Esophagus muscularis mucosa (tissue), 4 donors: ENCODE data around the gene HSPB6. TPM values are rescaled to one million over a fixed set of nuclear protein-coding genes. Genes with fewer than 3 reads are reported as not detected.

ENCODE experiments used
- DNase-seq: peaks from one replicate; pipeline ENCODE4 v3.0.0-alpha.2; 2017; ENCODE audit errors: extremely low spot score
- H3K27ac ChIP-seq, 4 donors: fragments of 200-600 bp; sonication (generic); replicated peaks in 1 of 4; 1 replicate in 3 of 4; 2 replicates in 1 of 4; pipeline ENCODE4 v1.5.1; 2016 to 2019; ENCODE audit warnings: mild to moderate bottlenecking in 1 of 4
- H3K27me3 ChIP-seq, 4 donors: fragments of 200-600 bp; sonication (generic); one replicate each; pipeline versions ENCODE4 v1.5.1 to v1.6.0; 2016 to 2019
- H3K36me3 ChIP-seq, 4 donors: fragments of 200-600 bp; sonication (generic); one replicate each; pipeline ENCODE4 v1.5.1; 2016 to 2019
- H3K4me1 ChIP-seq, 4 donors: fragments of 200-600 bp; sonication (generic); one replicate each; pipeline ENCODE4 v1.5.1; 2016 to 2019
- H3K4me3 ChIP-seq, 4 donors: fragments of 200-600 bp; sonication (generic); 1 replicate in 2 of 4; 2 replicates in 2 of 4; pipeline ENCODE4 v1.5.1; 2016 to 2019; ENCODE audit warnings: mild to moderate bottlenecking in 4 of 4, moderate library complexity in 1 of 4
- H3K9me3 ChIP-seq, 4 donors: fragments of 200-600 bp; sonication (generic); 1 replicate in 3 of 4; 2 replicates in 1 of 4; pipeline ENCODE4 v1.5.1; 2016 to 2019
- EP300 ChIP-seq: sonication (generic); formaldehyde crosslinking; IDR thresholded peaks from one replicate; pipeline ENCODE4 v1.6.1; 2017; ENCODE audit warnings: antibody characterized with exemption
- POLR2A ChIP-seq: fragments of 450-650 bp; IDR thresholded peaks from one replicate; pipeline ENCODE4 v1.6.1; 2017; ENCODE audit warnings: antibody characterized with exemption, moderate library complexity, mild to moderate bottlenecking, low read depth
- POLR2AphosphoS5 ChIP-seq, 2 donors: sonication (generic); formaldehyde crosslinking; IDR thresholded peaks; one replicate each; pipeline ENCODE4 v1.6.1; 2017; ENCODE audit warnings: antibody characterized with exemption in 2 of 2
- WGBS: methylation state at CpG from one replicate; pipeline ENCODE4 v1.1.5; 2018; 5-methylcytosine and 5-hydroxymethylcytosine counted together
- intact Hi-C: fragments of 100-400 bp; cut with DNase I; formaldehyde crosslinking; loops from one replicate; pipeline ENCODE4 v1.15.1; 2023
- total RNA-seq, 4 donors: library from RNA; depleted of rRNA; stranded (reverse); fragments of >200 nt; gene quantifications; one replicate each; pipeline versions ENCODE4 v1.1.0 to v1.2.1, GENCODE V29; 2016
- TF ChIP-seq, protein P1 (sequence below), 3 experiments: fragments of 200-600 bp in 2 of 3; fragments of 450-650 bp in 1 of 3; sonication (generic) in 2 of 3; IDR thresholded peaks; one replicate each; pipeline ENCODE4 v1.5.1; 2017 to 2019; ENCODE audit warnings: antibody characterized with exemption in 3 of 3, mild to moderate bottlenecking in 2 of 3, moderate library complexity in 1 of 3

HSPB6 gene
- total RNA-seq, 4 donors from 2014 or later = 64.4 to 146 (median 105) TPM

DNA sequence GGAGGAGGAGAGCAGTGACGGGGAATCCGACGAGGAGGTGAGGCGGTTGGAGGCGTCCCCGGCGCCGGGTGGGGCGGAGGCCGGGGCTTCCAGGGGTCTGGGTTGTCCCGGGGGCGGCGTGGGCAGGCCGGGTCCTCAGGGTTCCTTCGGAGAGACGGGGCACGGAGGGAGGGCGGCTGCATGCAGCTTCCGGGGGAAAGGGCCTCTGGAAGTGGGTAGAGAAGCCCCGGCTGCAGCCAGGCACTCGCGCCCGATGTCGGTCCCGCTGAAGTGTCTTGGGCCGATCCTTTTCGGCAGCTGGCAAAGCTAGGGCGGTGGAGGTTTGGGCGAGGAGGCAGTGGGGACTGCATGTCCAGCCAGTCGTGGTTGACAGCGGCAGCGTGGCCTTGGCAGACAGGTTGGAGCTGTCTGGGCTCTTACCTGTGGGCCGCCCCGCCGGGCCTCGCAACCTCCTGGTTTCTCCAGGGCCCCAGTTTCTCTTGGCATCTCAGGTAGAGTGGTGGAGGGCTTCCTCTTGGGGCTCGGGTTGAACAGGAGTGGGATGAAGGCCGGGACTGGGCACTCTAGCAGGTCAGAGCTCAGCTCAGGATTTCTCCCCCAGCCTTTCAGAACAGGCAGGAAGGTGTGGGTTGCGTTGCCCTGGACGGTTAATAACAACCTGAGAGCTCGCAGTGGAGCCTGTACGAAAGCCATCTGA, 38.3 kb downstream of the HSPB6 start:
- WGBS = 0% methylated on average over 10 of the region's 42 CpGs
- Histone ChIP-seq H3K4me1 (peaks cover 24 to 51% (median 40%) of the 10 kb centered on the region in 4 donors), H3K36me3 (peaks cover 28 to 40% (median 39%) of the 10 kb centered on the region in 4 donors), H3K4me3 (peak overlapping the region; percentile 76 to 98 (median 88)), H3K9me3 (no peaks in the 10 kb centered on the region), H3K27ac (peak overlapping the region; percentile 87 to 94 (median 92)), H3K27me3 (no peaks in the 10 kb centered on the region)
- intact Hi-C loops = loop anchor here (5.0 kb wide), 1 partner anchor 171 kb away; the partner anchor contains the start of gene TMEM147
- no peak for DNase-seq
- TF ChIP-seq POLR2A = no peak
- TF ChIP-seq POLR2AphosphoS5 (IDR thresholded peaks at IDR 0.05) = no peak
- TF ChIP-seq, protein P1, sequence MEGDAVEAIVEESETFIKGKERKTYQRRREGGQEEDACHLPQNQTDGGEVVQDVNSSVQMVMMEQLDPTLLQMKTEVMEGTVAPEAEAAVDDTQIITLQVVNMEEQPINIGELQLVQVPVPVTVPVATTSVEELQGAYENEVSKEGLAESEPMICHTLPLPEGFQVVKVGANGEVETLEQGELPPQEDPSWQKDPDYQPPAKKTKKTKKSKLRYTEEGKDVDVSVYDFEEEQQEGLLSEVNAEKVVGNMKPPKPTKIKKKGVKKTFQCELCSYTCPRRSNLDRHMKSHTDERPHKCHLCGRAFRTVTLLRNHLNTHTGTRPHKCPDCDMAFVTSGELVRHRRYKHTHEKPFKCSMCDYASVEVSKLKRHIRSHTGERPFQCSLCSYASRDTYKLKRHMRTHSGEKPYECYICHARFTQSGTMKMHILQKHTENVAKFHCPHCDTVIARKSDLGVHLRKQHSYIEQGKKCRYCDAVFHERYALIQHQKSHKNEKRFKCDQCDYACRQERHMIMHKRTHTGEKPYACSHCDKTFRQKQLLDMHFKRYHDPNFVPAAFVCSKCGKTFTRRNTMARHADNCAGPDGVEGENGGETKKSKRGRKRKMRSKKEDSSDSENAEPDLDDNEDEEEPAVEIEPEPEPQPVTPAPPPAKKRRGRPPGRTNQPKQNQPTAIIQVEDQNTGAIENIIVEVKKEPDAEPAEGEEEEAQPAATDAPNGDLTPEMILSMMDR (IDR thresholded peaks at IDR 0.05) = no peak
- TF ChIP-seq EP300 = no peak

DNA sequence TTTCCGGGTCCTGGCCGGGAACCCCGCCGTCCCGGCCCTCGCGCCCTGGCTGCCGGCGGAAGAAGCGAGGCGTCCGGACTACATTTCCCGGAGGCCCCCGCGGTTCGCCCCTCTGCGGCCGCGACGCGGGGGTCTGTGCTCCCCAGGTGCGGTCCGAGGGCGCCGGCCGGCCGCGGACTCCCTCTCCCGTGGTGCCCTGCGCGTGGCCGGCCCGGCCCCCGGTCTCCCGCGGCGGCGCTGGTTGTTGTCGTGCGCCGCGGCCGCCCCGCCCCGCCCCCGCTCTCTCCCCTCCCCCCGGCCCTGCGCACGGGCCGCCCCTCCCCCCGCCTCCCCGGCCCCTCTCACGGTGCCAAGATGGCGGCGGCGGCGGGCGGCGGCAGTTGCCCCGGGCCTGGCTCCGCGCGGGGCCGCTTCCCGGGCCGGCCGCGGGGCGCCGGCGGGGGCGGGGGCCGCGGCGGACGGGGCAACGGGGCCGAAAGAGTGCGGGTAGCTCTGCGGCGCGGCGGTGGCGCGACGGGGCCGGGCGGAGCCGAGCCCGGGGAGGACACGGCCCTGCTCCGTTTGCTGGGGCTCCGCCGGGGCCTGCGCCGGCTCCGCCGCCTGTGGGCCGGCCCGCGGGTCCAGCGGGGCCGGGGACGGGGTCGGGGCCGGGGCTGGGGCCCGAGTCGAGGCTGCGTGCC, 39.0 kb downstream of the HSPB6 start, which contains the start of gene KMT2B:
KMT2B (plus strand) TSS at position 339 of the 680 bp plus-strand sequence; CDS start at position 355, 16 bp downstream.
- 0% methylated on average over 6 of the region's 109 CpGs for WGBS
- intact Hi-C loops = loop anchor here (2.0 to 5.0 kb wide), 2 partner anchors 15 to 171 kb away; partner anchors contain the start of gene TMEM147
- DNase-seq = no peak

DNA sequence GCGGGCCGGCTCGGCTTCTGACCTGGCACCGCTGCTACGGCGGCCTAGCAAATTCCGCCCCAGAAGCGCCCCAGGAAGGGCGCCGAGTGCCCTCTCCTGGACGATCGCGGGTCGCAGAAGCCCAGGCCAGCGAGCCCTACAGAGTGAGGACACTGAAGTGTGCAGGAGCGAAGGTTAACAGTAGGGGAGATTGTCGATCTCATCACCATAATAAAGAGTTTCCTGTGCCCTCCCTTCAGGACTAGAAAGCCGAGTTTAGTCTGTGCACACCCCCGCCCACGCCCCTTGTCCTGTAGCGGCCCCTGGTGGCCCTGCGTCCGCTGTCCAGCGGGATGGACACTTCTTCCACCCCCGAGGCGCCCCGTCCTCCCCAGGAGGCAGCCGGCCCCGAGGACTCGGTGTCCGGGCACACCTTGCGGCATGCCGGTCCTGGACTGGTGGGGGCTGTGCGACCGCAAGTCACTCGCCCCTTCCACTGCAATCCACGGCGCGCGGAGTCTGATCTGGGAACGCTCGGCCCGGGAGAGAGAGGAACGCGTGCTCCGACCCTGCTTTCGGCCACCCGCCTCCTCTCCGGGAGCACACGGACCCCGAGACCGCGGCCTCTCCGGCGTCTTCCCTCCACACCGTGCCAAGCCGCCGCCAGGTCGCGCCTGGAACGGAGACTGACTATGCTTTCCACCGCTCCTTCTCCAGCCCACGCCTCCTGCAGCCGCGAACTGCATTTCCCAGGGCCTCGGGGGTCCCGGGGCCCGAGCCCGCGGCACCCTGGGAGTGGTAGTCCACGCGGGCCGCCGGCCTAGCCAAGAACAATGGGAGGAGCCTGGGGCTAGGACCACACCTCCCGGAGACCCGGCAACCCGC, 39.8 kb downstream of the HSPB6 start:
- peak; percentile 97 for DNase-seq
- Histone ChIP-seq H3K9me3 (no peaks in the 10 kb centered on the region), H3K36me3 (peaks cover 14 to 26% (median 25%) of the 10 kb centered on the region in 4 donors), H3K4me3 (peak overlapping the region; percentile 76 to 98 (median 88)), H3K27me3 (no peaks in the 10 kb centered on the region), H3K4me1 (peaks cover 24 to 46% (median 38%) of the 10 kb centered on the region in 4 donors), H3K27ac (peak overlapping the region; percentile 83 to 94 (median 90))
- intact Hi-C loops = loop anchor here (1.0 to 5.0 kb wide), 3 partner anchors 14 to 170 kb away; partner anchors contain the start of gene TMEM147
- under 1% methylated on average over 38 of the region's 77 CpGs for WGBS
- TF ChIP-seq EP300 (no peak), POLR2A (no peak), POLR2AphosphoS5 (IDR thresholded peaks at IDR 0.05) (peak; percentile 52 to 70)
- TF ChIP-seq, protein P1 (IDR thresholded peaks at IDR 0.05) = peak; percentile 86 to 94 (median 90)

More for the DNA sequence above, 39.0 kb downstream of the HSPB6 start, which contains the start of gene KMT2B:
- TF ChIP-seq POLR2A = no peak
- TF ChIP-seq, protein P1 (IDR thresholded peaks at IDR 0.05) = no peak
- peak; percentile 3 to 23 for TF ChIP-seq POLR2AphosphoS5 (IDR thresholded peaks at IDR 0.05)
- no peak for TF ChIP-seq EP300
- H3K9me3 ChIP-seq = no peaks in the 10 kb centered on the region
- H3K27ac ChIP-seq = peak within 1 kb of the TSS; percentile 87 to 94 (median 92)
- H3K27me3 ChIP-seq = no peaks in the 10 kb centered on the region
- H3K4me3 ChIP-seq = peak within 1 kb of the TSS; percentile 76 to 98 (median 88)
- H3K36me3 ChIP-seq = peaks cover 21 to 33% (median 33%) of the 10 kb centered on the region in 4 donors
- peaks cover 24 to 51% (median 40%) of the 10 kb centered on the region in 4 donors for H3K4me1 ChIP-seq
